Trophoblast cell (in vitro differentiated cells and primary cell): ENCODE measurements around the gene CENPVL2. TPM values are rescaled to one million over a fixed set of nuclear protein-coding genes. Genes with fewer than 3 reads are reported as not detected.
"Not testable (repeated sequence)": the region's sequence is repeated elsewhere in the genome, so short reads cannot be mapped to it uniquely, and the experiment has no call there.

Experiments
- DNase-seq, 2 donors: peaks; one replicate each; pipeline ENCODE4 v3.0.0-alpha.2; 2016
- H2AFZ ChIP-seq: 2 replicates; pipeline ENCODE4 v1.6.1; 2013; ENCODE audit warnings: low read length, moderate library complexity, mild to moderate bottlenecking; ENCODE audit not compliant: insufficient read depth, poor library complexity
- H2AK5ac ChIP-seq: 2 replicates; pipeline ENCODE4 v1.6.1; 2013; ENCODE audit warnings: mild to moderate bottlenecking, low read length
- H2BK120ac ChIP-seq: 2 replicates; pipeline ENCODE4 v1.6.1; 2013; ENCODE audit warnings: low read length, mild to moderate bottlenecking, moderate library complexity; ENCODE audit not compliant: insufficient read depth, poor library complexity
- H2BK12ac ChIP-seq: 2 replicates; pipeline ENCODE4 v1.6.1; 2013; ENCODE audit warnings: mild to moderate bottlenecking, low read length, moderate library complexity
- H2BK5ac ChIP-seq: 2 replicates; pipeline ENCODE4 v1.6.1; 2013; ENCODE audit warnings: low read length, low read depth, moderate library complexity, mild to moderate bottlenecking; ENCODE audit not compliant: poor library complexity
- H3K14ac ChIP-seq: 2 replicates; pipeline ENCODE4 v1.6.1; 2013; ENCODE audit warnings: mild to moderate bottlenecking, low read length
- H3K18ac ChIP-seq: 2 replicates; pipeline ENCODE4 v1.6.1; 2013; ENCODE audit warnings: mild to moderate bottlenecking, low read length
- H3K23ac ChIP-seq: 2 replicates; pipeline ENCODE4 v1.6.1; 2013; ENCODE audit warnings: low read length
- H3K27ac ChIP-seq: 2 replicates; pipeline ENCODE4 v1.5.1; 2013; ENCODE audit warnings: low read depth, mild to moderate bottlenecking, inconsistent platforms, low read length, moderate library complexity
- H3K27me3 ChIP-seq: 2 replicates; pipeline ENCODE4 v1.6.1; 2013; ENCODE audit warnings: inconsistent platforms, mild to moderate bottlenecking, low read length, moderate library complexity; ENCODE audit not compliant: insufficient read depth
- H3K36me3 ChIP-seq, 2 experiments: 1 replicate in 1 of 2; 2 replicates in 1 of 2; pipeline ENCODE4 v1.6.1; 2013; ENCODE audit warnings: low read length in 2 of 2, mild to moderate bottlenecking in 2 of 2, moderate library complexity in 1 of 2; ENCODE audit not compliant: insufficient read depth in 2 of 2, control insufficient read depth in 1 of 2
- H3K4ac ChIP-seq: 2 replicates; pipeline ENCODE4 v1.6.1; 2013; ENCODE audit warnings: low read depth, mild to moderate bottlenecking, low read length, moderate library complexity
- H3K4me1 ChIP-seq, 2 experiments: 1 replicate in 1 of 2; 2 replicates in 1 of 2; pipeline ENCODE4 v1.6.1; 2013; ENCODE audit warnings: low read length in 2 of 2, mild to moderate bottlenecking in 2 of 2, moderate library complexity in 1 of 2; ENCODE audit not compliant: insufficient read depth in 2 of 2, control insufficient read depth in 1 of 2
- H3K4me2 ChIP-seq: 2 replicates; pipeline ENCODE4 v1.6.1; 2013; ENCODE audit warnings: inconsistent platforms, mild to moderate bottlenecking, low read length, moderate library complexity
- H3K4me3 ChIP-seq: 2 replicates; pipeline ENCODE4 v1.5.1; 2013; ENCODE audit warnings: mild to moderate bottlenecking, low read depth, low read length, inconsistent platforms
- H3K79me1 ChIP-seq: one replicate; pipeline ENCODE4 v1.6.1; 2013; ENCODE audit warnings: low read length
- H3K79me2 ChIP-seq: 2 replicates; pipeline ENCODE4 v1.6.1; 2013; ENCODE audit warnings: low read length, mild to moderate bottlenecking; ENCODE audit not compliant: control insufficient read depth, insufficient read depth, poor library complexity
- H3K9ac ChIP-seq: 2 replicates; pipeline ENCODE4 v1.6.1; 2013; ENCODE audit warnings: mild to moderate bottlenecking, low read length
- H3K9me3 ChIP-seq: 2 replicates; pipeline ENCODE4 v1.6.1; 2013; ENCODE audit warnings: low read depth, mild to moderate bottlenecking, control low read depth, inconsistent platforms, low read length; ENCODE audit not compliant: insufficient read depth
- H4K12ac ChIP-seq: 2 replicates; pipeline ENCODE4 v1.6.1; 2013; ENCODE audit warnings: low read depth, mild to moderate bottlenecking, low read length, moderate library complexity
- H4K8ac ChIP-seq: 2 replicates; pipeline ENCODE4 v1.6.1; 2013; ENCODE audit warnings: low read depth, mild to moderate bottlenecking, low read length, moderate library complexity
- H4K91ac ChIP-seq: one replicate; pipeline ENCODE4 v1.6.1; 2013; ENCODE audit warnings: low read depth, mild to moderate bottlenecking, low read length, moderate library complexity
- WGBS: extraction: QIAGEN DNeasy Blood & Tissue Kit; methylation state at CpG from one replicate; pipeline ENCODE4 v1.1.7; 2013; ENCODE audit warnings: missing lambda C conversion rate; ENCODE audit not compliant: insufficient read length, insufficient coverage; ENCODE audit errors: extremely low coverage; 5-methylcytosine and 5-hydroxymethylcytosine counted together
- polyA plus RNA-seq: library from polyadenylated mRNA; stranded (reverse); fragments of 200-250 nt; gene quantifications from 2 replicates; pipeline ENCODE4 v1.2.3, GENCODE V29; 2013

Gene CENPVL2
- not detected in 2 replicates for polyA plus RNA-seq

- H3K79me1 ChIP-seq, H3K14ac ChIP-seq, H3K4me3 ChIP-seq, H3K9me3 ChIP-seq, H3K79me2 ChIP-seq, H4K8ac ChIP-seq, H2AK5ac ChIP-seq, H3K27me3 ChIP-seq, H3K4me2 ChIP-seq, H3K4ac ChIP-seq, H2BK120ac ChIP-seq, H4K91ac ChIP-seq, H3K36me3 ChIP-seq, H3K18ac ChIP-seq, H4K12ac ChIP-seq, H2BK12ac ChIP-seq, H2BK5ac ChIP-seq, H3K23ac ChIP-seq, H3K4me1 ChIP-seq, H3K9ac ChIP-seq, H2AFZ ChIP-seq, DNase-seq, H3K27ac ChIP-seq: not testable (repeated sequence)
- WGBS = no CpG with 5 or more reads among the region's 30 CpGs
These were observed at the start of gene CENPVL2 for GRCh38 chrX:51682720-51683062. CENPVL2 (minus strand) TSS chrX:51682831; CDS start chrX:51682831, 0 bp downstream.

DNA sequence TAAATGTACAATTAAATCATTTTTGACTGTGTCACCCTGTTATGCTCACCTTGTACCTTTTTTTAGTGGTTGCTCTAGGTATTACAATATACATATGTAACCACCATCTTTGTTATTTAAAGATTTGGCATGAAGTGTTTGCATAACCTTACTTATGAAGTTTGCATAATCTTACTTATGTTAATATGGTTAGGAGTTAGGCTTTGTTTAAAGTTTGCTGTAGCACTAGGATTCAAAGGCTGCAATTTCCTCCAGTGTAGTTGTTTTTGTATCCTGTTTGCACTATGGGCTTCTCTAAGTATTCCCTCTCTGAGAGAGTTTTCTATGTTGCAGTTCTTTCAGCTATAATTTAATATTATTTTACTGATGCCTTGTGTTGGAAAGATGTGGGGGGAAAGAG lies 45.6 kb upstream of the CENPVL2 start:
- Histone ChIP-seq H2BK12ac (no peak overlapping the region), H3K4ac (no peak overlapping the region), H3K36me3 (no peaks in the 10 kb centered on the region), H3K79me2 (no peaks in the 10 kb centered on the region), H2BK120ac (no peak overlapping the region), H3K4me2 (no peak overlapping the region), H3K9me3 (no peaks in the 10 kb centered on the region), H3K27me3 (no peaks in the 10 kb centered on the region), H2AK5ac (no peak overlapping the region), H3K9ac (no peak overlapping the region), H3K14ac (no peak overlapping the region), H4K12ac (no peak overlapping the region), H3K27ac (no peak overlapping the region), H2AFZ (no peak overlapping the region), H3K18ac (no peak overlapping the region), H4K8ac (no peak overlapping the region), H4K91ac (no peak overlapping the region), H3K4me3 (no peak overlapping the region), H3K4me1 (no peaks in the 10 kb centered on the region), H3K79me1 (no peaks in the 10 kb centered on the region), H2BK5ac (no peak overlapping the region), H3K23ac (no peak overlapping the region)
- no peak for DNase-seq

GRCh38 chrX:51712943-51713647 lies 30.5 kb upstream of the CENPVL2 start:
- not testable (repeated sequence) for DNase-seq, H3K27me3 ChIP-seq, H2AFZ ChIP-seq, H4K8ac ChIP-seq, H3K4ac ChIP-seq, H2AK5ac ChIP-seq, H2BK12ac ChIP-seq, H4K12ac ChIP-seq, H2BK120ac ChIP-seq, H3K9ac ChIP-seq, H3K27ac ChIP-seq, H3K4me1 ChIP-seq, H4K91ac ChIP-seq, H3K79me2 ChIP-seq, H3K79me1 ChIP-seq, H3K23ac ChIP-seq, H3K18ac ChIP-seq, H3K9me3 ChIP-seq, H3K36me3 ChIP-seq, H3K4me2 ChIP-seq, H3K4me3 ChIP-seq, H2BK5ac ChIP-seq, H3K14ac ChIP-seq
- no CpG with 5 or more reads among the region's 18 CpGs for WGBS

DNA sequence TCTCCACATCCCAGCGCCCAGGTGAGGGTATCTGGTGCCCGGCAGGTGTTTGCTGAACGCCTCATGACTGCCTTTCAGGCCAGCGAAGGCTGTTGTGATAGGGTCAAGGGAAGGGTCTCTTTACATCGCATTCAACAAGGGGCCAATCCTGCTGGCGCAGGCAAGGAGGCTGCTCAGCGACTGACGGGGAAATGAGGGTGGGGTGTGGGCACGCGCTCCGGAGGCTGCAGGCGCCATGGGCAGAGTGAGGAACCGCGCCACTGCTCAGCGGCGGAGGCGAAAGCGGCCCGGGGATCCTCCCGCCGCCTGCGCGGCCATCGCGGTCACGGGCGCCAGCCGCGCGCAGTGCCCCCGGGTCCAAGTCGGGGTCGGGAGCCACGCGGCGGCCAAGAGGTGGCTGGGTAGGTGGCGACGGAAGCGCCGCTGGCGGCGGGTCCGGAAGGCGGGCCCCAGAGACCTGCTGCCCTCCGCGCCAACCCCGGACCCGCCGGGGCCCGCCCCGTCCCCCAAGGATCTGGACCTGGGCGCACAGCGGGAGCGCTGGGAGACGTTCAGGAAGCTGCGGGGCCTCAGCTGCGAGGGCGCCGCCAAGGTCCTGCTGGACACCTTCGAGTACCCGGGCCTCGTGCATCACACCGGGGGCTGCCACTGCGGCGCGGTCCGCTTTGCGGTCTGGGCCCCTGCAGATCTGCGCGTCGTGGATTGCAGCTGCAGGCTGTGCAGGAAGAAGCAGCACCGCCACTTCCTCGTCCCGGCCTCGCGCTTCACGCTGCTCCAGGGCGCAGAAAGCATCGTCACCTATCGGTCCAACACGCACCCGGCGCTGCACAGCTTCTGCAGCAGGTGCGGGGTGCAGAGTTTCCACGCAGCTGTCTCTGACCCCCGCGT lies 27.9 kb upstream of the CENPVL2 start, which contains the start of gene CENPVL1:
CENPVL1 (plus strand) TSS at position 236 of the 888 bp plus-strand sequence; CDS start at position 236, 0 bp downstream.
- not testable (repeated sequence) for H2BK120ac ChIP-seq, DNase-seq, H3K18ac ChIP-seq, H3K27me3 ChIP-seq, H3K4me3 ChIP-seq, H3K23ac ChIP-seq, H3K4me2 ChIP-seq, H3K9ac ChIP-seq, H2AFZ ChIP-seq, H3K4ac ChIP-seq, H3K4me1 ChIP-seq, H3K79me1 ChIP-seq, H3K36me3 ChIP-seq, H3K14ac ChIP-seq, H4K91ac ChIP-seq, H2BK12ac ChIP-seq, H2AK5ac ChIP-seq, H2BK5ac ChIP-seq, H3K9me3 ChIP-seq, H4K12ac ChIP-seq, H4K8ac ChIP-seq, H3K27ac ChIP-seq, H3K79me2 ChIP-seq
- WGBS = no CpG with 5 or more reads among the region's 87 CpGs
